HG03571 (cell line): ENCODE measurements around the gene HDAC2.
A peak's percentile ranks its signal among the peaks of the same experiment; 100 is the strongest.
"Not testable (repeated sequence)": the region's sequence is repeated elsewhere in the genome, so short reads cannot be mapped to it uniquely, and the experiment has no call there.

ENCODE experiments used
- ATAC-seq: cut with Tn5 transposase; IDR thresholded peaks from one replicate; pipeline ENCODE4 v1.9.1; 2021; ENCODE audit not compliant: unreplicated experiment

The HDAC2 gene

GRCh38 chr6:113976806-113977205, 5.9 kb upstream of the HDAC2 start:
- no peak for ATAC-seq

- ATAC-seq, result no peak
Measured at GRCh38 chr6:113971741-113972140, 793 bp upstream of the HDAC2 start.

GRCh38 chr6:113969888-113970804, 802 bp downstream of the HDAC2 start:
- ATAC-seq, result peak; percentile 29

- no peak for ATAC-seq
Measured at GRCh38 chr6:113968472-113968871, 2.5 kb downstream of the HDAC2 start.

- ATAC-seq, result no peak
Measured at GRCh38 chr6:113967777-113968176, 3.2 kb downstream of the HDAC2 start.

GRCh38 chr6:113960795-113961194, 10.2 kb downstream of the HDAC2 start:
- ATAC-seq, result peak; percentile 53

- no peak for ATAC-seq
Measured at GRCh38 chr6:113959235-113959634, 11.7 kb downstream of the HDAC2 start.

GRCh38 chr6:113954653-113955052, 16.3 kb downstream of the HDAC2 start:
- no peak for ATAC-seq

GRCh38 chr6:113953346-113953745, 17.6 kb downstream of the HDAC2 start:
- ATAC-seq, result no peak

GRCh38 chr6:113949499-113949898, 21.4 kb downstream of the HDAC2 start:
- no peak for ATAC-seq

- no peak for ATAC-seq
Measured at GRCh38 chr6:113944701-113945100, 26.2 kb downstream of the HDAC2 start.

- no peak for ATAC-seq
Measured at GRCh38 chr6:113939825-113940224, 31.1 kb downstream of the HDAC2 start.

GRCh38 chr6:113936093-113936934, 34.6 kb downstream of the HDAC2 start:
- peak; percentile 78 for ATAC-seq

- no peak for ATAC-seq
Measured at GRCh38 chr6:113934101-113934500, 36.8 kb downstream of the HDAC2 start.

- ATAC-seq, result not testable (repeated sequence)
Measured at GRCh38 chr6:113931907-113932306, 39.0 kb downstream of the HDAC2 start.

- no peak for ATAC-seq
Measured at GRCh38 chr6:113930183-113930582, 40.8 kb downstream of the HDAC2 start.

- no peak for ATAC-seq
Measured at GRCh38 chr6:113927001-113927400, 43.9 kb downstream of the HDAC2 start.

GRCh38 chr6:113925378-113925777, 45.6 kb downstream of the HDAC2 start:
- ATAC-seq, result no peak

- no peak for ATAC-seq
Measured at GRCh38 chr6:113924312-113924723, 46.6 kb downstream of the HDAC2 start.

GRCh38 chr6:113923526-113923925, 47.4 kb downstream of the HDAC2 start:
- no peak for ATAC-seq

- ATAC-seq, result no peak
Measured at GRCh38 chr6:113921299-113921904, 49.5 kb downstream of the HDAC2 start.
